Vagina (tissue), 2 donors: ENCODE data around the gene FGF3.

ENCODE experiments used
- CTCF ChIP-seq, 3 experiments: fragments of 450-650 bp in 2 of 3; fragments of 200-600 bp in 1 of 3; sonication (generic) in 1 of 3; IDR thresholded peaks; one replicate each; pipeline ENCODE4 v1.5.1; 2017 to 2019; ENCODE audit warnings: antibody characterized with exemption in 3 of 3, mild to moderate bottlenecking in 2 of 3, moderate library complexity in 2 of 3
- POLR2A ChIP-seq, 2 donors: fragments of 450-650 bp; IDR thresholded peaks; one replicate each; pipeline ENCODE4 v1.6.1; 2017; ENCODE audit warnings: antibody characterized with exemption in 2 of 2, mild to moderate bottlenecking in 2 of 2, moderate library complexity in 2 of 2
- POLR2AphosphoS5 ChIP-seq, 2 donors: sonication (generic); formaldehyde crosslinking; IDR thresholded peaks; one replicate each; pipeline ENCODE4 v1.9.0; 2017; ENCODE audit warnings: antibody characterized with exemption in 2 of 2, mild to moderate bottlenecking in 2 of 2, low read depth in 1 of 2; ENCODE audit not compliant: insufficient read depth in 1 of 2

GRCh38 chr11:69864686-69865661 lies 45.8 kb upstream of the FGF3 start:
- no peak for TF ChIP-seq CTCF (IDR thresholded peaks at IDR 0.05)
- no peak for TF ChIP-seq POLR2A (IDR thresholded peaks at IDR 0.05)
- no peak for TF ChIP-seq POLR2AphosphoS5 (IDR thresholded peaks at IDR 0.05; ENCODE audit: insufficient read depth in 1 of 2, low read depth in 1 of 2)
